Measurements from ENCODE around the gene TMEM169. TPM values are rescaled to one million over a fixed set of nuclear protein-coding genes. Genes with fewer than 3 reads are reported as not detected.
"Not testable (repeated sequence)": the region's sequence is repeated elsewhere in the genome, so short reads cannot be mapped to it uniquely, and the experiment has no call there.

The TMEM169 gene
- total RNA-seq, 1 donor from 2014 or later, result 3.1 TPM

- no peak for TF ChIP-seq CTCF (conservative IDR thresholded peaks at IDR 0.05; ENCODE audit: low read depth, low read length)
Measured at GRCh38 chr2:216133397-216133796, 51.7 kb downstream of the TMEM169 start.

GRCh38 chr2:216134958-216135541 is 53.3 kb downstream of the TMEM169 start:
- no peak overlapping the region for H3K4me3 ChIP-seq (ENCODE audit: low read depth, low read length)
- DNase-seq (ENCODE audit: low read depth), result no peak
- no peak for TF ChIP-seq CTCF (conservative IDR thresholded peaks at IDR 0.05; ENCODE audit: low read depth, low read length)

More at GRCh38 chr2:216133397-216133796, 51.7 kb downstream of the TMEM169 start:
- no peak overlapping the region for H3K4me3 ChIP-seq (ENCODE audit: low read depth, low read length)
- no peak for DNase-seq (ENCODE audit: low read depth)

DNA sequence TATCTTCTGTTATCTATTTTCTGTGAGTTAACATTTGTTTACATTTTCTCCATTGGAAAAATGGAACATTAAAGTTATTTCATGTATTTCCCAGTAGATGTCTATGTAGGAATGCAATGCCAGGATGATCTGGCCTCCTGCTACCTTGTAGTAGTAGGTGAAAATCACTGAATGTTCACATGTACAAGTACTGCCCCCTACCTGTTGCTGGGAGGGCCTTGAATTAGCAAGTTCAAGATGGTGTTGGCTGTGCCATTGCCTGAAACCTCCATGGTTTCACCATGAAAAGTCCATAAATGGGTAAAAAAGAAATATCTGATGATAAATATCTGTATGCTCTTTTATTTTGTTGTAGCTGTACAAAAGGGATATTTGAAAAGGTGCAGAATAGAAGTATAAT is 58.2 kb downstream of the TMEM169 start:
- no peak for DNase-seq (ENCODE audit: low read depth)
- TF ChIP-seq CTCF (conservative IDR thresholded peaks at IDR 0.05; ENCODE audit: low read depth, low read length), result peak; percentile 56
- H3K4me3 ChIP-seq (ENCODE audit: low read depth, low read length), result no peak overlapping the region

GRCh38 chr2:216141516-216141915 is 59.8 kb downstream of the TMEM169 start:
- H3K4me3 ChIP-seq (ENCODE audit: low read depth, low read length); DNase-seq (ENCODE audit: low read depth): not testable (repeated sequence)

DNA sequence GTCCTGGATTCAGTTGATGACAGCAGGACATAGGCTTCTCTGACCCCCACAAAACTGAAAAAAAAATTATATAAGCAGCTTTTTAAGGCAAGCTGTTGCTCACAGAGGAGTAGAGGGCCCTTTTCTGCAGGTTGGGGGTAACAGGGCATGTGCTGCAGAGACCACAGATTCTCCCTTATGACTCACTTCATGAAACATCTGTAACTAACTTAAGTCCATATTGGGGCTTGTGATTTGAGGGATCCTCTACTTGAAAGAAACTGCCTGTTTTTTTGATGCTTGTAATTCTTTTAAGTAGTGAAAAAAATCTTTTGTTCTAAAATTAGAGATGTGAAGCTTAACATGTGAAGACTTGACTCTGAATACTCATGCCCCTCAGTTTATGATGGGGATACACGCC is 60.8 kb downstream of the TMEM169 start:
- no peak for DNase-seq (ENCODE audit: low read depth)
- TF ChIP-seq CTCF (conservative IDR thresholded peaks at IDR 0.05; ENCODE audit: low read depth, low read length), result no peak

DNA sequence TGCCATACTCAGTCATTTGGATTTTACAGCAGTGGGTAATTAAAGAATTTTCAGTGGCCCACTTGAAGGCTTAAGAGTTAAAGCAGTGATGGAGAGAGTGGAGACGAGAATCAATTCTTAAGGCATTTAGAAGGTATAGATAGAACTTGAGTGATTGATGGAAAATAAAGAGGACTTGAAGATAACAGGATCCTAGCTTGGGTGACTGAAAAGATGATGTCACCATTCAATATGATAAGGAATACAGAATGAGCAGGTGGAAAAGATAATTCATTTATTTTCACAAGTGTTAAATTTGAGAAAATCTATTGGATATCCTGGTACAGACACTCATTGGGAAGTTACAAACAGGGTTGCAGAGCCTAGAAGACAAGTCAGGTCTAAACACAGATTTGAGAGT is 62.7 kb downstream of the TMEM169 start:
- TF ChIP-seq CTCF (conservative IDR thresholded peaks at IDR 0.05; ENCODE audit: low read depth, low read length), result no peak
- DNase-seq (ENCODE audit: low read depth), result no peak
- H3K4me3 ChIP-seq (ENCODE audit: low read depth, low read length), result no peak overlapping the region

More for the DNA sequence above, 60.8 kb downstream of the TMEM169 start:
- no peak overlapping the region for H3K4me3 ChIP-seq (ENCODE audit: low read depth, low read length)

DNA sequence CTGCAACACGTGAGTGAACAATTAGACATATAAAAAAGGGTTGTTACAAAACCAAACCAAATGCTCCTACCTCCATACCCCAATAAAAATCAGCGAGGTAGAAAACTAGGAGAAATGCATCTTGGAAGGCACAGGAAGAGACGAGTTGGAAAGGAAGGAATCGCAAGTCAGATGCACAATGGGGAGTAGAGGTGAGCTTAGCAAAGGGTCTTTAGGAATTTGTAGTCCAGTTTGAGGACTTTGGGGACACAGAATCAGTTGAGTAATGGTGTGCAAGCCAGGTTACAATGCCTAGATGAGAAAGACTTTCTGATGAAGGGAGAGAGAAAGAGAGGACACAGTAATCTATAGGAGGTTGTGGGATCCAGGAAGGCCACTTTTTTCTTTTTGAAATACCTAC is 63.1 kb downstream of the TMEM169 start:
- no peak overlapping the region for H3K4me3 ChIP-seq (ENCODE audit: low read depth, low read length)
- no peak for DNase-seq (ENCODE audit: low read depth)
- TF ChIP-seq CTCF (conservative IDR thresholded peaks at IDR 0.05; ENCODE audit: low read depth, low read length), result no peak
